Lung (tissue), 12 donors: ENCODE data around the gene PHF2. TPM values are rescaled to one million over a fixed set of nuclear protein-coding genes. Genes with fewer than 3 reads are reported as not detected.

ENCODE experiments used
- ATAC-seq: fragments of 200-7000 bp; cut with Tn5 transposase; one replicate; pipeline ENCODE4 v1.9.1; 2020; ENCODE audit warnings: moderate number of reproducible peaks; ENCODE audit not compliant: insufficient read depth, low FRiP score
- DNase-seq, 3 donors: peaks; one replicate each; pipeline ENCODE4 v3.0.0-alpha.2; 2013 to 2017
- H3K27ac ChIP-seq, 2 donors: one replicate each; pipeline ENCODE4 v1.5.1; 2013; ENCODE audit warnings: mild to moderate bottlenecking in 2 of 2, moderate library complexity in 2 of 2, control low read depth in 1 of 2, inconsistent platforms in 1 of 2, low read depth in 1 of 2, low read length in 1 of 2
- H3K27me3 ChIP-seq, 3 donors: one replicate each; pipeline ENCODE4 v1.5.1; 2013; ENCODE audit warnings: low read length in 2 of 3; ENCODE audit not compliant: control insufficient read depth in 3 of 3, insufficient read depth in 3 of 3
- H3K36me3 ChIP-seq, 4 donors: one replicate each; pipeline ENCODE4 v1.5.1; 2013; ENCODE audit warnings: low read length in 4 of 4, mild to moderate bottlenecking in 1 of 4, moderate library complexity in 1 of 4; ENCODE audit not compliant: control insufficient read depth in 4 of 4, insufficient read depth in 4 of 4
- H3K4me1 ChIP-seq, 5 donors: one replicate each; pipeline ENCODE4 v1.5.1; 2013; ENCODE audit warnings: low read length in 5 of 5, mild to moderate bottlenecking in 2 of 5, moderate library complexity in 1 of 5; ENCODE audit not compliant: control insufficient read depth in 5 of 5, insufficient read depth in 5 of 5
- H3K4me3 ChIP-seq: one replicate; pipeline ENCODE4 v1.5.1; 2013; ENCODE audit warnings: mild to moderate bottlenecking, control low read depth, moderate library complexity
- H3K9ac ChIP-seq, 2 donors: one replicate each; pipeline ENCODE4 v1.5.1; 2013; ENCODE audit warnings: low read length in 2 of 2, control low read depth in 1 of 2; ENCODE audit not compliant: insufficient read depth in 1 of 2
- H3K9me3 ChIP-seq, 4 donors: one replicate each; pipeline ENCODE4 v1.5.1; 2013; ENCODE audit warnings: low read length in 3 of 4, mild to moderate bottlenecking in 1 of 4, moderate library complexity in 1 of 4; ENCODE audit not compliant: control insufficient read depth in 4 of 4, insufficient read depth in 3 of 4
- CTCF ChIP-seq: IDR thresholded peaks from 2 replicates; pipeline ENCODE4 v1.5.1; 2012; ENCODE audit warnings: mild to moderate bottlenecking; ENCODE audit errors: control extremely low read depth, extremely low read depth
- WGBS, 2 donors: extraction: QIAGEN DNeasy Blood & Tissue Kit; methylation state at CpG; one replicate each; pipeline ENCODE4 v1.1.7; 2013; 5-methylcytosine and 5-hydroxymethylcytosine counted together
- polyA plus RNA-seq, 2 donors: library from polyadenylated mRNA; stranded (reverse); fragments of 200-250 nt; gene quantifications; one replicate each; pipeline ENCODE4 v1.2.1, GENCODE V29; 2013
- total RNA-seq, 2 donors: library from RNA; depleted of rRNA in 1 of 2; stranded (reverse); fragments of >200 nt in 1 of 2; gene quantifications; one replicate each; pipeline ENCODE4 v1.2.1, GENCODE V29; 2014 to 2021
- donor health status: control.
- donor health status: control.
- donor health status: Bipolar disorder and iron deficiency.
- donor health status: healthy.
- donor health status: DM: yes; HTN: yes; CAD: no.

PHF2 gene
- total and polyA plus RNA-seq, 4 donors = 20.1 to 33.6 (median 30.2) TPM

DNA sequence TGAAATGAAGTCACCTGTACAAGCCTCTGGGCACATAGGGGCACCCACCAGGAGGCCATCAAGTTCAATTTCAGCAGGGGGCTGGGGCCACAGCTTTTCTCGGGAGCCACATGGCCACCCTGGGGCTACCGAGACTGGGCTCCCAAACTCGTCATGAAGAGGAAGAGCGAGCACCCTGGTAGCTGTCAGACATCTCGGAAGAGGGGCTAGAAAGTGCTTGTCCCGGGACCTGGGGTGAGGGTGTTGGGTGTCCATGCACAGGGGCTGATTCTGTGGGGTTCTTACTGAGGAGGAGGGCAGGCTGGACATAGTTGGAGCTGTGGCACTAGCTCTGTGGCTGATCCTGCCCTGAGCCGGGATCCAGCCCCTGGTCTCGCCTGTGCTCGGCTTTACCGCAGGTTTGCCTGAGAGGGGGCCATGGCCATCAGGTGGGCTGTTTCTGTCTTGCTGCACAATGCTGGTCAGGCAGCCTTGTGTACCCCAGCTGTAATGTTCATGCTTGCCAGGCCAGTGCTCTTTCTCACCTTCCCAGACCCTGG is 70.3 kb downstream of the PHF2 start:
- no peaks in the 10 kb centered on the region for H3K4me1 ChIP-seq
- 98% methylated on average over 10 of the region's 10 CpGs for WGBS, 2 donors
- H3K27me3 ChIP-seq = no peaks in the 10 kb centered on the region
- peak in 1 of 3 donors; percentile 10 for DNase-seq
- H3K27ac ChIP-seq = no peak overlapping the region
- peaks cover 5 to 57% (median 24%) of the 10 kb centered on the region in 4 donors for H3K36me3 ChIP-seq
- H3K4me3 ChIP-seq = no peak overlapping the region
- no peak for ATAC-seq
- H3K9me3 ChIP-seq = no peaks in the 10 kb centered on the region
- no peak for TF ChIP-seq CTCF
- no peak overlapping the region for H3K9ac ChIP-seq

- ATAC-seq (no peak), DNase-seq (no peak)
- Histone ChIP-seq H3K36me3 (peaks cover 5 to 67% (median 25%) of the 10 kb centered on the region in 4 donors), H3K9ac (no peak overlapping the region), H3K4me1 (no peaks in the 10 kb centered on the region), H3K27ac (no peak overlapping the region), H3K4me3 (no peak overlapping the region), H3K27me3 (no peaks in the 10 kb centered on the region), H3K9me3 (no peaks in the 10 kb centered on the region)
- no peak for TF ChIP-seq CTCF
- WGBS, 2 donors = 92 to 95% methylated on average over 5 of the region's 5 CpGs
Observed at GRCh38 chr9:93648181-93648580, 71.8 kb downstream of the PHF2 start.

DNA sequence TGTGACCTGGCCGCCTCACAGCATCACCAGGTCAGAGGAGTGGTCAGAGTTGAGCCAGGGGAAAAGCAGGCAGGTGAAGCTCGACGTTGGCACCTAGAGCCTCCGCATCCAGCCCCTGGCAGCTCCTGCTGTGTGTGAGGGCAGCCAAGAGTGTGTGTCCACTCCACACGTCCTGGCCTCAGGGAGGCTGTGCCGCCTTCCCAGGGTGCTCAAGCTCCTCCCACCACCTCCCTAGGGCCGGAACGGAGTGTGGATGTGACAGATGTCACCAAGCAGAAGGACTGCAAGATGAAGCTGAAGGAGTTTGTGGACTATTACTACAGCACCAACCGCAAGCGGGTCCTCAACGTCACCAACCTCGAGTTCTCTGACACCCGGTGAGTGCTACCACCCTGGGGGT is 72.5 kb downstream of the PHF2 start:
- TF ChIP-seq CTCF = no peak
- DNase-seq = no peak
- peaks cover 5 to 67% (median 24%) of the 10 kb centered on the region in 4 donors for H3K36me3 ChIP-seq

More for the DNA sequence above, 72.5 kb downstream of the PHF2 start:
- H3K4me1 ChIP-seq = no peaks in the 10 kb centered on the region
- H3K4me3 ChIP-seq = no peak overlapping the region
- H3K9ac ChIP-seq = no peak overlapping the region
- WGBS, 2 donors = 94 to 95% methylated on average over 13 of the region's 13 CpGs
- no peak overlapping the region for H3K27ac ChIP-seq
- H3K9me3 ChIP-seq = no peaks in the 10 kb centered on the region
- no peaks in the 10 kb centered on the region for H3K27me3 ChIP-seq
- no peak for ATAC-seq
